IPS DF 19.7 (cell line): ENCODE data around the gene ZNF625.

Experiments used
- DNase-seq: peaks from one replicate; pipeline ENCODE4 v3.0.0-alpha.2; 2013; ENCODE audit warnings: low read depth, low spot score

The ZNF625 gene

GRCh38 chr19:12156223-12157058, at the start of gene ZNF625:
Gene ZNF625 (minus strand): TSS chr19:12156734. CDS start chr19:12156558, 176 bp downstream.
- peak; percentile 88 for DNase-seq

DNA sequence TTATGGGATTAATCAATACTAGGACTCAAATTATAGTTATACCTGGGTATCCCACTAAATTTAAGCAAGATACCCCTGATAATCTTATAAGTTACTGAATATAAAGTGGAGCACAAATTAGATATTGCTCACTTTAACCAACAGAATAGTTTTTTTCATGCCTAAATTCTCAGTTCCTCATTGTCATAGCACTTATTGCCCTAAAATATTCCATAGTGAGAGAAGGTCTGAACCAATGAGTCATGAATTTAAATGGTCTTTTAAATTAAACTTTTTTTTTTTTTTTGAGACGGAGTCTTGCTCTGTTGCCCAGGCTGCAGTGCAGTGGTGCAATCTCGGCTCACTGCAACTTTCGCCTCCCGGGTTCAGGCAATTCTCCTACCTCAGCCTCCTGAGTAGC, 48.8 kb upstream of the ZNF625 start:
- DNase-seq = no peak

- no peak for DNase-seq
These were observed 45.7 kb upstream of the ZNF625 start for GRCh38 chr19:12202250-12202649.

- DNase-seq = no peak
These were observed 43.4 kb upstream of the ZNF625 start for GRCh38 chr19:12199757-12200419.

DNA sequence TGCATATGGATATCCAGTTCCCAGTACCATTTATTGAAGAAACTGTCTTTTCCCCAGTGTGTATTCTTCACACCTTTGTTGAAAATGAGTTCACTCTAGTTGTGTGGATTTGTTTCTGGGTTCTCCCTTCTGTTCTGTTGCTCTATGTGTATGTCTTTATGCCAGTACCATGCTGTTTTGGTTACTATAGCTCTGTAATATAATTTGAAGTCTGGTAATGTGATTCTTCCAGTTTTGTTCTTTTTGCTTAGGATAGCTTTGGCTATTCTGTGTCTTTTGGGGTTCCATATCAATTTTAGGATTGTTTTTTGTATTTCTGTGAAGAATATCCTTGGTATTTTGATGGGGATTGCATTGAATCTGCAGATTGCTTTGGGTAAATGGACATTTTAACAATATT, 41.6 kb upstream of the ZNF625 start:
- no peak for DNase-seq

DNA sequence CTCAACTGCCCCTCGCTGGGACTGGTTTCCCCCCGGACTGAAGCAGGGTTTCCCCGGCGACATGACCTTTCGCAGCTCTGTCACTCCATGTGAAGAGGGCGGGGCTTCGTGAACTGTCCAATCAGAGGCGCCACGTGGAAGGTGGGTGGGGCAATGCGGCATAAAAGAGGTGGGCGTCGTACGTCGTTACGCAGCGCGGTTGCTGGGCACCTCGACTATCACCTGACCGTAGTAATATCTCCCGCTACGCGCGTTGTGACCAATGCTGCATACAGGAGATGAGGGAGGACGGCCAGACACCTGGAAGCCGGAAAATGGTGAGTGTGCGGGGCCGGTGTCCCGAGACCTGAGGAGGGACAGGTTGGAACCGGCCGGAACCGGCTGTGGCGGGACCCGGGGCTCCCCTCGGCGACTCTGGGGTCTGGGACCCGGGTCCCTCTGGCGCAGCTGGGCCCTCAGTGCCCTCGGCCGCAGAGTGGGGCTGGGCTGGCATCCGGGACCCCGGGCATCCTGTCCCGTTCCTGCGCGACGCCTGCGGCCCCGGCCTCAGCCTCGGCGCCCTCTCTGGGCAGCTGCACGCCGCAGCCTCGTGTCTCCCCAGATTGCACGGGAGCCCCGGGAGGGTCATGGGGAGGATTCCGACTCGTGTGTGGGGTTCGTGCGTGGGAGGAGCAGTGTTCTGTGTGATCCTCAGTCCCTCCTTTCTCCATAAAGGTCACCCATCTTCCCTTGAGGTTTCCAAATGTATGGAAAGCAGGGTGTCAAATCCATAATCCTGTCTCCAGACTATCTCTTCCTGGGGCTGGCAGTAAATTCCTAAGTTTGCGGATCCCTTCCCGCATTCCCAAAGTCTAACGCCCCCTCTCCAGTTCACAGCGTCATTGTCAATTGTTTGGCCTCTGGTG, 38.5 kb upstream of the ZNF625 start:
- DNase-seq = peak; percentile 64

- no peak for DNase-seq
These were observed 31.1 kb upstream of the ZNF625 start for GRCh38 chr19:12187625-12188024.

DNA sequence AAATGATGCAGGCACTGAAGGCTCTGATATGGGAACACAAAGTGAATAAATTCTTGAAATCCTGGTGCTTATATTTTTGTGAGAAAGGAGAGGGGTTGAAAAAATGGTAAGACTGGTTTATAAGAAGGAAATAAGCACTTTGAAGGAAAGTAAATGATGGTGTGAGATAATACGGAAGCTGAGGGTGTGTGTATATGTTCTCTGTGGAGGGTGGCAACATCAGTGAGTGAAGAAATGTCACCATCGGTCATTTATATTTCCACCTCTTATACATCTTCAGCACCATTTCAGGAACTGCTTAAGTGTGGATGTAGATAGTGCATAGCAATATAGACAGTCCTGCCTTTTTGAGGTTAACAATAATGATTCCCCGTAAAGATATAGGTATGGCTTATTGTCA, 23.8 kb upstream of the ZNF625 start:
- no peak for DNase-seq

- DNase-seq = no peak
These were observed 10.1 kb upstream of the ZNF625 start for GRCh38 chr19:12166626-12167025.

GRCh38 chr19:12163826-12164225, 7.3 kb upstream of the ZNF625 start:
- DNase-seq = no peak

GRCh38 chr19:12162882-12163806, 6.6 kb upstream of the ZNF625 start, which contains the start of gene ZNF136:
Gene ZNF136 (plus strand): TSS chr19:12163096. CDS start chr19:12163204, 108 bp downstream.
- DNase-seq = peak; percentile 94

GRCh38 chr19:12162513-12162881, 6.0 kb upstream of the ZNF625 start:
- DNase-seq = no peak

GRCh38 chr19:12159773-12160414, 3.4 kb upstream of the ZNF625 start:
- DNase-seq = no peak

GRCh38 chr19:12155324-12155860, 1.1 kb downstream of the ZNF625 start:
- DNase-seq = no peak

GRCh38 chr19:12145348-12145747, 11.2 kb downstream of the ZNF625 start:
- DNase-seq = no peak

DNA sequence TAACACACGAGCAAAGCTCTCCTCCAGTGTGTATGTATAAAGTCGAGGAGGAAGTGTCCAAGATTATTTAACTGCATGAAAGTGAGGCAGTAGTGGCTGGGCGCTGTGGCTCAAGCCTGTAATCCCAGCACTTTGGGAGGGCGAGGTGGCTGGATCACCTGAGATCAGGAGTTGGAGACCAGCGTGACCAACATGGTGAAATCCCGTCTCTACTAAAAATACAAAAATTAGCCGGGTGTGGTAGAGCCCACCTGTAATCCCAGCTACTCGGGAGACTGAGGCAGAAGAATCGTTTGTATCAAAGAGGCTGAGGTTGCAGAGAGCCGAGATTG, 15.2 kb downstream of the ZNF625 start:
- DNase-seq = no peak

DNA sequence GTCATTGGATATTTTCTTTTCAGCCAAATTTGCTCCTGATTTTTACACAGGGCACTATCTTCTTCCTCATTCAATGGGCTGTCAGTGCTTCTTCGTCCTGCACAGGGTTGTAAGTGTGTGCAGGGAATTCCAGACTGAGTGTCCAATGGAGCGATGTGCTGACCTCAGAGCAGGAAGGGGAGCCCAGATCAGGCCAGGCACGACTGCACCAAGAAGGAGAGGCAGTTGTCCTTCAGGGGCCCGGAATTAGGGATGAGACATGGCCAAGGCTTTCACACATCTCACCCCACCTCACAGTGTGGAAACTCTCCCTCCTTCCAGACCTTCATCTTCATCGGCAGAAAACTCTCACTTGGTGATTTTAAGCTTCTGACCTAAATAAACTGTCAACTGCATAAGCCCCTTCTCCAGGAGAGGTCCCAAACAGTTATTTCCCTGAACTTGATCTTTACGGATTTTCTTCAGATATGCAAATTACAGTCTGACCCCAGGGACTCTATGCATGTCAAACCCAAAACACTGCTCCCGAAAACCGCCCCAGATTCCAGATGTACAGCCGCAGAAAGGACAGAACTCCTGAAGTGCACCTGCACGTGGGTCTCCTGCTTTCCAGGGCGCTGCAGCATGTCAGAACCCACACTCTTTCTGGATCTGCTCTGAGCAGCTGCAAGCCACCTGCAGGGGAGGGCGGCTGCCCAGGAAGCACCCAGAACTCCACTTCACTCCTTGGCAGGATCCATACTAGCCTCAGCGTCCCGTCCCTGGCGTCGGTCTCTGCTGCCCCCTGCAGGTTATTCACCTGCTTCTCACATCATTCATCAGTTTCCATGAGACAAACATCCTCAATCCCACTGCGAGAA, 15.8 kb downstream of the ZNF625 start:
- DNase-seq = no peak

DNA sequence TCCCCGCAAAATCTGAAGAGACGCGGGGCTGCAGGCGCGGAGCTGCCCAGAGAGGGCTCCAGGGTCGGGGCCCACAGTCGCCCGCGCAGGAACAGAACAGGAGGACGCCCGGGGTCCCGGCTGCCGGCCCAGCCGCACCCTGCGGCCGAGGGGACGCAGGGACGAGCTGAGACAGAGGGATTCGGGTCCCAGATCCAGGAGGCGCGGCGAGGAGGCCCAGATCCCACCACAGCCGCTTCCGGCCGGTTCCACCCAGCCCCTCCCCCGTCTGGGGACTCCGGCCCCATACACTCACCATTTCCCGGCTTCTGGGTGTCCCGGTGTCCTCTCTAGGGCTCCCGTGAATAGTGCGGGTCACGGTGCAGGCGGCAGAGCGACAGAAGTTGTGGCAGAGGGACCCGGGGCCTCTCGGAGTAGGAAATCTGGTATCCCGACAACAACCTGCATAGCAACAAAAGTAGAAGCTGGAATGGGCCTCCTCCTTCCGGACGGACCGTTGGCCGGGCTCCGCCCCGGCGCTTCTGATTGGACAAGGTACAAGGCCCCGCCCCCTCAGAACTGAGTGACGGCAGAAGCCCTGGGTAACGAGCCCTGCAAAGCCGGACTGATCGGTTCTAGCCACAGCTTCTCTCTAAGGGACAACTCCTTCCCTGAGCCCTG, 16.5 kb downstream of the ZNF625 start, which contains the start of gene ZNF20:
Gene ZNF20, minus strand, starts transcription at position 466 of the 660 bp plus-strand sequence. Its CDS starts 168 bp downstream, at position 298.
- peak; percentile 72 for DNase-seq

- DNase-seq = no peak
These were observed 17.3 kb downstream of the ZNF625 start for GRCh38 chr19:12139269-12139668.
